Measurements from ENCODE around the gene PRR19.

Gene PRR19

DNA sequence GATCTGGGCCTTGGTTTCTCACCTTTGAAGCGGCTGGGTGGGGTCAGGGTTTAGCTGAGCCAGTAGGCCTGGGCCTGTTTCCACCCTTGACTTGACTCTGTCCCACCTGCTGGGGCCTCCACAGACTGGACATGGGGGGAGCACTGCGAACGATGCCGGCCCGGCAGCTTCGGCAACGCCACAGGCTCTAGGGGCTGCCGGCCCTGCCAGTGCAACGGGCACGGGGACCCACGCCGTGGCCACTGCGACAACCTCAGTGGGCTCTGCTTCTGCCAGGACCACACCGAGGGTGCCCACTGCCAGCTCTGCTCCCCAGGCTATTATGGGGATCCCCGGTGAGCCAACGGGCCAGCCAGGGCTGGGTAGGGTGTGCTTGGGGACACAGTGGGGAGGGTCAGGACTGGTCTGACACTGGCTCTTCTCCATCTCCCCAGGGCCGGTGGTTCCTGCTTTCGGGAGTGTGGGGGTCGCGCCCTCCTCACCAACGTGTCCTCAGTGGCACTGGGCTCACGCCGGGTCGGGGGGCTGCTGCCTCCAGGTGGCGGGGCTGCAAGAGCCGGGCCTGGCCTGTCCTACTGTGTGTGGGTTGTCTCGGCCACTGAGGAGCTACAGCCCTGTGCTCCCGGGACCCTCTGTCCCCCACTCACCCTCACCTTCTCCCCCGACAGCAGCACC lies 51.5 kb downstream of the PRR19 start:
- H2BK5ac ChIP-seq (ENCODE audit: low read length): no peak overlapping the region

DNA sequence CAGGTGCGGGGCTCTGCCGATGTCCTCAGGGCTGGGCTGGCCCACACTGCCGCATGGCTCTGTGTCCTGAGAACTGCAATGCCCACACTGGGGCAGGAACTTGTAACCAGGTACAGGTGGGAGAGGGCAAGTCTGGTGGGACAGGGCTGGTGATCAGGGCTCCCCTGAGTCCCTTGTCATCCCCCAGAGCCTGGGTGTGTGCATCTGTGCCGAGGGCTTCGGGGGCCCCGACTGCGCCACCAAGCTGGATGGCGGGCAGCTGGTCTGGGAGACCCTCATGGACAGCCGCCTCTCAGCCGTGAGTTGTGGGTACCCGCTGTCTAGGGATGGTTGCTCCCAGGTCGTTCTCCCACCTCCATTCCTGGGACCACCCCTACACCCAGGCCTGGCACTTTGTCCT lies 54.0 kb downstream of the PRR19 start:
- peak overlapping the region in 1 of 2 donors; percentile 34 for H3K4me3 ChIP-seq (ENCODE audit: low read length in 2 of 2)

More for the DNA sequence above, 51.5 kb downstream of the PRR19 start:
- peaks cover 22 to 64% of the 10 kb centered on the region in 2 donors for H3K36me3 ChIP-seq (replicated peaks in 1 of 2; ENCODE audit: control insufficient read depth in 2 of 2, insufficient read depth in 2 of 2, low read length in 2 of 2)
- H2BK120ac ChIP-seq (ENCODE audit: low read depth, low read length): no peak overlapping the region
- H3K9ac ChIP-seq (ENCODE audit: low read depth, low read length, poor library complexity): no peak overlapping the region
- H2AK5ac ChIP-seq (ENCODE audit: low read depth, low read length): no peak overlapping the region
- H2BK15ac ChIP-seq (ENCODE audit: low read length): no peak overlapping the region
- peaks cover 8 to 23% of the 10 kb centered on the region in 2 donors for H3K4me1 ChIP-seq (ENCODE audit: control insufficient read depth in 2 of 2, insufficient read depth in 1 of 2, low read depth in 1 of 2, low read length in 2 of 2)
- WGBS, 2 donors (ENCODE audit: extremely low coverage in 2 of 2, insufficient read length in 2 of 2, insufficient replicate concordance in 1 of 2): no CpG with 5 or more reads among the region's 29 CpGs
- no peak overlapping the region for H2BK12ac ChIP-seq (ENCODE audit: low read length)
- H4K91ac ChIP-seq (ENCODE audit: low read depth, low read length, poor library complexity): no peak overlapping the region
- no peak overlapping the region for H4K8ac ChIP-seq (ENCODE audit: low read depth, low read length)
- no peak overlapping the region for H3K4me3 ChIP-seq (ENCODE audit: low read length in 2 of 2)
- H3K9me3 ChIP-seq (replicated peaks in 1 of 2; ENCODE audit: control insufficient read depth in 2 of 2, insufficient read depth in 1 of 2, low read depth in 1 of 2, low read length in 2 of 2): no peaks in the 10 kb centered on the region
- no peak overlapping the region for H3K18ac ChIP-seq (ENCODE audit: low read length)
- no peak overlapping the region for H3K27ac ChIP-seq (replicated peaks; ENCODE audit: low read length)
- no peak overlapping the region for H3K4me2 ChIP-seq (ENCODE audit: insufficient read depth, low read length, poor library complexity, severe bottlenecking)
- H2AFZ ChIP-seq (ENCODE audit: low read length): no peak overlapping the region
- H3K27me3 ChIP-seq (ENCODE audit: control insufficient read depth in 3 of 3, insufficient read depth in 3 of 3, low read depth in 1 of 3, low read length in 3 of 3): no peaks in the 10 kb centered on the region
- H3K23ac ChIP-seq (ENCODE audit: low read depth, low read length, poor library complexity): peak overlapping the region; percentile 65
- no peak for DNase-seq (ENCODE audit: low spot score)
- peaks cover 1% of the 10 kb centered on the region for H3K79me1 ChIP-seq (ENCODE audit: low read depth, low read length)
- no peak overlapping the region for H3K14ac ChIP-seq (ENCODE audit: low read length)
- no peak overlapping the region for H3K4ac ChIP-seq (ENCODE audit: low read length)

DNA sequence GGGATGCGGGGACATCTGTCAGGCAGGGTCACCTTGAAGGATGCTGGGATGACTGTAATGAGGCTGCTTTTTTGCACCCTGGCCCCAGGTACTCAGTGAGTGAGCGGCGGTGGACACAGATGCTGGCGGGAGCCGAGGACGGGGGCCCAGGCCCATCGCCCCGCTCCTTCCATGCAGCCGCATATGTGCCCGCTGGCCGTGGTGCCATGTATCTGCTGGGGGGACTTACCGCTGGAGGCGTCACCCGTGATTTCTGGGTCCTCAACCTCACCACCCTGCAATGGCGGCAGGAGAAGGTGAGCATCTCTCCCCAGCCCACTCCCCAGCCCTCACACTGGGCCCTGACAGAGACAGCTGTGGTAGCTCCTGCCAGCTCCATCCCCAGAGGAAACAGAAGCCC lies 54.8 kb downstream of the PRR19 start:
- no peak overlapping the region for H4K91ac ChIP-seq (ENCODE audit: low read depth, low read length, poor library complexity)
- no peaks in the 10 kb centered on the region for H3K79me1 ChIP-seq (ENCODE audit: low read depth, low read length)
- peaks cover 8 to 19% of the 10 kb centered on the region in 2 donors for H3K4me1 ChIP-seq (ENCODE audit: control insufficient read depth in 2 of 2, insufficient read depth in 1 of 2, low read depth in 1 of 2, low read length in 2 of 2)
- no peaks in the 10 kb centered on the region for H3K9me3 ChIP-seq (replicated peaks in 1 of 2; ENCODE audit: control insufficient read depth in 2 of 2, insufficient read depth in 1 of 2, low read depth in 1 of 2, low read length in 2 of 2)
- H3K4me2 ChIP-seq (ENCODE audit: insufficient read depth, low read length, poor library complexity, severe bottlenecking): no peak overlapping the region
- H3K4ac ChIP-seq (ENCODE audit: low read length): no peak overlapping the region
- no peak overlapping the region for H3K18ac ChIP-seq (ENCODE audit: low read length)
- no peak overlapping the region for H3K14ac ChIP-seq (ENCODE audit: low read length)
- H3K27me3 ChIP-seq (ENCODE audit: control insufficient read depth in 3 of 3, insufficient read depth in 3 of 3, low read depth in 1 of 3, low read length in 3 of 3): no peaks in the 10 kb centered on the region
- no peak overlapping the region for H2BK5ac ChIP-seq (ENCODE audit: low read length)
- no peak overlapping the region for H2BK12ac ChIP-seq (ENCODE audit: low read length)
- no peak overlapping the region for H2BK120ac ChIP-seq (ENCODE audit: low read depth, low read length)
- H3K4me3 ChIP-seq (ENCODE audit: low read length in 2 of 2): no peak overlapping the region
- H3K9ac ChIP-seq (ENCODE audit: low read depth, low read length, poor library complexity): no peak overlapping the region
- no peak for DNase-seq (ENCODE audit: low spot score)
- H2AFZ ChIP-seq (ENCODE audit: low read length): no peak overlapping the region
- H2BK15ac ChIP-seq (ENCODE audit: low read length): no peak overlapping the region
- WGBS, 2 donors (ENCODE audit: extremely low coverage in 2 of 2, insufficient read length in 2 of 2, insufficient replicate concordance in 1 of 2): no CpG with 5 or more reads among the region's 15 CpGs
- H3K27ac ChIP-seq (replicated peaks; ENCODE audit: low read length): no peak overlapping the region
- H4K8ac ChIP-seq (ENCODE audit: low read depth, low read length): no peak overlapping the region
- peaks cover 22 to 77% of the 10 kb centered on the region in 2 donors for H3K36me3 ChIP-seq (replicated peaks in 1 of 2; ENCODE audit: control insufficient read depth in 2 of 2, insufficient read depth in 2 of 2, low read length in 2 of 2)
- no peak overlapping the region for H2AK5ac ChIP-seq (ENCODE audit: low read depth, low read length)
- no peak overlapping the region for H3K23ac ChIP-seq (ENCODE audit: low read depth, low read length, poor library complexity)

More for the DNA sequence above, 54.0 kb downstream of the PRR19 start:
- no peak overlapping the region for H3K4ac ChIP-seq (ENCODE audit: low read length)
- H2BK15ac ChIP-seq (ENCODE audit: low read length): no peak overlapping the region
- peaks cover 8 to 23% of the 10 kb centered on the region in 2 donors for H3K4me1 ChIP-seq (ENCODE audit: control insufficient read depth in 2 of 2, insufficient read depth in 1 of 2, low read depth in 1 of 2, low read length in 2 of 2)
- H4K8ac ChIP-seq (ENCODE audit: low read depth, low read length): no peak overlapping the region
- no peak overlapping the region for H2BK120ac ChIP-seq (ENCODE audit: low read depth, low read length)
- no peak overlapping the region for H3K18ac ChIP-seq (ENCODE audit: low read length)
- no peak for DNase-seq (ENCODE audit: low spot score)
- no peaks in the 10 kb centered on the region for H3K79me1 ChIP-seq (ENCODE audit: low read depth, low read length)
- no peak overlapping the region for H3K14ac ChIP-seq (ENCODE audit: low read length)
- peaks cover 20 to 74% of the 10 kb centered on the region in 2 donors for H3K36me3 ChIP-seq (replicated peaks in 1 of 2; ENCODE audit: control insufficient read depth in 2 of 2, insufficient read depth in 2 of 2, low read length in 2 of 2)
- no peak overlapping the region for H3K4me2 ChIP-seq (ENCODE audit: insufficient read depth, low read length, poor library complexity, severe bottlenecking)
- no peaks in the 10 kb centered on the region for H3K27me3 ChIP-seq (ENCODE audit: control insufficient read depth in 3 of 3, insufficient read depth in 3 of 3, low read depth in 1 of 3, low read length in 3 of 3)
- H3K23ac ChIP-seq (ENCODE audit: low read depth, low read length, poor library complexity): peak overlapping the region; percentile 55
- H2BK5ac ChIP-seq (ENCODE audit: low read length): no peak overlapping the region
- no CpG with 5 or more reads among the region's 12 CpGs for WGBS, 2 donors (ENCODE audit: extremely low coverage in 2 of 2, insufficient read length in 2 of 2, insufficient replicate concordance in 1 of 2)
- H2AFZ ChIP-seq (ENCODE audit: low read length): no peak overlapping the region
- H2BK12ac ChIP-seq (ENCODE audit: low read length): no peak overlapping the region
- no peak overlapping the region for H3K27ac ChIP-seq (replicated peaks; ENCODE audit: low read length)
- no peak overlapping the region for H4K91ac ChIP-seq (ENCODE audit: low read depth, low read length, poor library complexity)
- no peaks in the 10 kb centered on the region for H3K9me3 ChIP-seq (replicated peaks in 1 of 2; ENCODE audit: control insufficient read depth in 2 of 2, insufficient read depth in 1 of 2, low read depth in 1 of 2, low read length in 2 of 2)
- no peak overlapping the region for H2AK5ac ChIP-seq (ENCODE audit: low read depth, low read length)
- peak overlapping the region; percentile 70 for H3K9ac ChIP-seq (ENCODE audit: low read depth, low read length, poor library complexity)

DNA sequence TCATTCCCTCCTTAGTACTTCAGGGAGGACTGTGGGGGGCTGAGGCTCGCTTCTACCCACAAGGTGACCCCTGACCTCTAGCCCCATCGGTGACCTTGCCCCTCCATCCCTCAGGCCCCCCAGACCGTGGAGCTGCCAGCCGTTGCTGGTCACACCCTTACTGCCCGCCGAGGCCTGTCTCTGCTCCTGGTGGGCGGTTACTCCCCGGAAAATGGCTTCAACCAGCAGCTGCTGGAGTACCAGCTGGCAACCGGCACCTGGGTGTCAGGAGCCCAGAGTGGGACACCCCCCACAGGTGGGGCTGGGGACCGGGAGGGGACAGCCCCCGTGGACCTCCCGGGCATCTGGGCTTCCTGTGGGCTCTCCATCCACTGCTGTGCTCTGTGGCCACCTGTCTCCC lies 55.4 kb downstream of the PRR19 start:
- no peak overlapping the region for H3K18ac ChIP-seq (ENCODE audit: low read length)
- peaks cover 2% of the 10 kb centered on the region for H3K79me1 ChIP-seq (ENCODE audit: low read depth, low read length)
- no peak for DNase-seq (ENCODE audit: low spot score)
- no peak overlapping the region for H3K9ac ChIP-seq (ENCODE audit: low read depth, low read length, poor library complexity)
- no peak overlapping the region for H4K8ac ChIP-seq (ENCODE audit: low read depth, low read length)
- no peak overlapping the region for H2BK12ac ChIP-seq (ENCODE audit: low read length)
- H3K9me3 ChIP-seq (replicated peaks in 1 of 2; ENCODE audit: control insufficient read depth in 2 of 2, insufficient read depth in 1 of 2, low read depth in 1 of 2, low read length in 2 of 2): no peaks in the 10 kb centered on the region
- H3K36me3 ChIP-seq (replicated peaks in 1 of 2; ENCODE audit: control insufficient read depth in 2 of 2, insufficient read depth in 2 of 2, low read length in 2 of 2): peaks cover 26 to 81% of the 10 kb centered on the region in 2 donors
- no peak overlapping the region for H3K4me2 ChIP-seq (ENCODE audit: insufficient read depth, low read length, poor library complexity, severe bottlenecking)
- no peak overlapping the region for H2AFZ ChIP-seq (ENCODE audit: low read length)
- no peak overlapping the region for H3K4me3 ChIP-seq (ENCODE audit: low read length in 2 of 2)
- no peak overlapping the region for H2AK5ac ChIP-seq (ENCODE audit: low read depth, low read length)
- H4K91ac ChIP-seq (ENCODE audit: low read depth, low read length, poor library complexity): no peak overlapping the region
- no CpG with 5 or more reads among the region's 12 CpGs for WGBS, 2 donors (ENCODE audit: extremely low coverage in 2 of 2, insufficient read length in 2 of 2, insufficient replicate concordance in 1 of 2)
- H2BK5ac ChIP-seq (ENCODE audit: low read length): no peak overlapping the region
- H3K27ac ChIP-seq (replicated peaks; ENCODE audit: low read length): no peak overlapping the region
- no peak overlapping the region for H2BK120ac ChIP-seq (ENCODE audit: low read depth, low read length)
- H3K4me1 ChIP-seq (ENCODE audit: control insufficient read depth in 2 of 2, insufficient read depth in 1 of 2, low read depth in 1 of 2, low read length in 2 of 2): peaks cover 7 to 12% of the 10 kb centered on the region in 2 donors
- H3K23ac ChIP-seq (ENCODE audit: low read depth, low read length, poor library complexity): peak overlapping the region; percentile 25
- no peak overlapping the region for H3K14ac ChIP-seq (ENCODE audit: low read length)
- no peak overlapping the region for H2BK15ac ChIP-seq (ENCODE audit: low read length)
- no peak overlapping the region for H3K4ac ChIP-seq (ENCODE audit: low read length)
- no peaks in the 10 kb centered on the region for H3K27me3 ChIP-seq (ENCODE audit: control insufficient read depth in 3 of 3, insufficient read depth in 3 of 3, low read depth in 1 of 3, low read length in 3 of 3)
